ENCODE data around the gene MID1. TPM values are rescaled to one million over a fixed set of nuclear protein-coding genes. Genes with fewer than 3 reads are reported as not detected.
A peak's percentile ranks its signal among the peaks of the same experiment; 100 is the strongest.

Gene MID1
- total and polyA plus RNA-seq, 2 donors from 2014 or later = 5.3 to 54.1 TPM

DNA sequence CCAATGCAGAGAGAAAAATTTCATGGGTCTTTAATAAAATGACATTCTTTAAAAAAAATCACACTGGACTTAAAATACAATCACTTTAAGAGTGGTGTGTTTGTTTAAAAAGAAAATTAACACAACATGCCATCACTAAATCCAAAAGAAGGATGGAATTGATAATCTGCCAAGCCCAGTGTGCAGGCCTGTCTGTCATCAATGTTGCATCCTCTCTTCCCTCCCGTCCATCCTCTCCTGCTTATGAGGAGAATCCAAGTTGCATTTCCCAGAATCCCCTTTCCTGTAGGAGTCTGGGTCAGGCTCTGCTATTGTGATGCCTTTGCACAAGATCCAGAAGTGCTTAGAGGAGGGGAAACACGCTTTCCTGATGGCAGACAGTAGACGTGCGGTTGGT is 169.4 kb downstream of the MID1 start:
- Histone ChIP-seq H3K9ac (ENCODE audit: low read length in 3 of 3) (no peak overlapping the region), H3K9me3 (ENCODE audit: control insufficient read depth in 2 of 3, insufficient read depth in 1 of 3, low read length in 3 of 3) (no peaks in the 10 kb centered on the region), H3K36me3 (ENCODE audit: control insufficient read depth in 2 of 3, insufficient read depth in 3 of 3, low read length in 3 of 3) (no peaks in the 10 kb centered on the region), H3K4me3 (ENCODE audit: low read length in 3 of 3) (no peak overlapping the region), H3K4me1 (ENCODE audit: control insufficient read depth in 2 of 3, insufficient read depth in 2 of 3, low read depth in 1 of 3, low read length in 3 of 3) (no peaks in the 10 kb centered on the region), H3K27ac (ENCODE audit: low read depth in 2 of 2, low read length in 2 of 2) (no peak overlapping the region), H3K27me3 (ENCODE audit: control insufficient read depth, insufficient read depth, low read length) (peaks cover 2% of the 10 kb centered on the region)
- no peak for FAIRE-seq
- intact Hi-C loops (cut with DNase I) = no loop called here
- TF ChIP-seq CTCF (IDR thresholded peaks at IDR 0.05; ENCODE audit: borderline replicate concordance, extremely low read depth, insufficient read depth) = no peak
- no peak for DNase-seq

- DNase-seq (no peak), FAIRE-seq (no peak)
- Histone ChIP-seq H3K4me1 (ENCODE audit: control insufficient read depth in 2 of 3, insufficient read depth in 2 of 3, low read depth in 1 of 3, low read length in 3 of 3) (no peaks in the 10 kb centered on the region), H3K4me3 (ENCODE audit: low read length in 3 of 3) (no peak overlapping the region), H3K36me3 (ENCODE audit: control insufficient read depth in 2 of 3, insufficient read depth in 3 of 3, low read length in 3 of 3) (no peaks in the 10 kb centered on the region), H3K27me3 (ENCODE audit: control insufficient read depth, insufficient read depth, low read length) (peaks cover 2% of the 10 kb centered on the region), H3K9me3 (ENCODE audit: control insufficient read depth in 2 of 3, insufficient read depth in 1 of 3, low read length in 3 of 3) (no peaks in the 10 kb centered on the region), H3K27ac (ENCODE audit: low read depth in 2 of 2, low read length in 2 of 2) (no peak overlapping the region), H3K9ac (ENCODE audit: low read length in 3 of 3) (no peak overlapping the region)
- no peak for TF ChIP-seq CTCF (IDR thresholded peaks at IDR 0.05; ENCODE audit: borderline replicate concordance, extremely low read depth, insufficient read depth)
- intact Hi-C loops (cut with DNase I) = no loop called here
Measured at GRCh38 chrX:10450229-10450958, 170.0 kb downstream of the MID1 start.

GRCh38 chrX:10447564-10448214 is 172.7 kb downstream of the MID1 start:
- H3K36me3 ChIP-seq (ENCODE audit: control insufficient read depth in 2 of 3, insufficient read depth in 3 of 3, low read length in 3 of 3) = no peaks in the 10 kb centered on the region
- no peak overlapping the region for H3K4me3 ChIP-seq (ENCODE audit: low read length in 3 of 3)
- peak; percentile 67 for FAIRE-seq
- H3K27me3 ChIP-seq (ENCODE audit: control insufficient read depth, insufficient read depth, low read length) = no peaks in the 10 kb centered on the region
- TF ChIP-seq CTCF (IDR thresholded peaks at IDR 0.05; ENCODE audit: borderline replicate concordance, extremely low read depth, insufficient read depth) = no peak
- no peaks in the 10 kb centered on the region for H3K9me3 ChIP-seq (ENCODE audit: control insufficient read depth in 2 of 3, insufficient read depth in 1 of 3, low read length in 3 of 3)
- no peak overlapping the region for H3K9ac ChIP-seq (ENCODE audit: low read length in 3 of 3)
- intact Hi-C loops (cut with DNase I) = no loop called here
- DNase-seq = peak in 1 of 5 donors; percentile 5
- no peak overlapping the region for H3K27ac ChIP-seq (ENCODE audit: low read depth in 2 of 2, low read length in 2 of 2)
- no peaks in the 10 kb centered on the region for H3K4me1 ChIP-seq (ENCODE audit: control insufficient read depth in 2 of 3, insufficient read depth in 2 of 3, low read depth in 1 of 3, low read length in 3 of 3)
